NCI-H2081 treated with DMSO at 0.1 percent for 48 hours (cell line): ENCODE results near the gene MUC5AC.

Experiments
- DNase-seq: peaks from one replicate; lab custom pipeline; 2025; lab: John Stamatoyannopoulos, UW

Gene MUC5AC

GRCh38 chr11:1121331-1121812, 36.4 kb upstream of the MUC5AC start:
- no peak for DNase-seq

- DNase-seq, result no peak
Observed at GRCh38 chr11:1121813-1122663, 35.7 kb upstream of the MUC5AC start.

GRCh38 chr11:1122664-1123002, 35.1 kb upstream of the MUC5AC start:
- no peak for DNase-seq

GRCh38 chr11:1123970-1124369, 33.8 kb upstream of the MUC5AC start:
- DNase-seq, result no peak

- no peak for DNase-seq
Observed at GRCh38 chr11:1125803-1126202, 31.9 kb upstream of the MUC5AC start.

GRCh38 chr11:1126491-1126926, 31.2 kb upstream of the MUC5AC start:
- DNase-seq, result no peak

- DNase-seq, result no peak
Observed at GRCh38 chr11:1126935-1127663, 30.7 kb upstream of the MUC5AC start.

GRCh38 chr11:1127664-1128162, 30.0 kb upstream of the MUC5AC start:
- no peak for DNase-seq

- DNase-seq, result no peak
Observed at GRCh38 chr11:1128311-1129142, 29.2 kb upstream of the MUC5AC start.

GRCh38 chr11:1129143-1129610, 28.6 kb upstream of the MUC5AC start:
- no peak for DNase-seq

GRCh38 chr11:1129611-1130160, 28.1 kb upstream of the MUC5AC start:
- DNase-seq, result no peak

- DNase-seq, result no peak
Observed at GRCh38 chr11:1130276-1131032, 27.3 kb upstream of the MUC5AC start.

GRCh38 chr11:1131033-1131911, 26.5 kb upstream of the MUC5AC start:
- DNase-seq, result no peak

GRCh38 chr11:1134848-1135445, 22.8 kb upstream of the MUC5AC start:
- DNase-seq, result no peak

GRCh38 chr11:1138097-1138496, 19.7 kb upstream of the MUC5AC start:
- DNase-seq, result no peak

GRCh38 chr11:1139441-1140083, 18.2 kb upstream of the MUC5AC start:
- DNase-seq, result no peak

GRCh38 chr11:1140642-1141490, 16.9 kb upstream of the MUC5AC start:
- no peak for DNase-seq

GRCh38 chr11:1146365-1146764, 11.4 kb upstream of the MUC5AC start:
- no peak for DNase-seq
